AG09309 (cell line): ENCODE results near the gene OBSCN.

Source experiments
- DNase-seq: peaks from one replicate; pipeline ENCODE4 v3.0.0-alpha.2; 2010; ENCODE audit warnings: low read depth
- H3K4me3 ChIP-seq: 2 replicates; pipeline ENCODE4 v1.5.1; 2011; ENCODE audit warnings: mild to moderate bottlenecking, low read depth, low read length, moderate library complexity; ENCODE audit not compliant: control insufficient read depth
- CTCF ChIP-seq: IDR thresholded peaks from 2 replicates; pipeline ENCODE4 v1.5.1; 2011; ENCODE audit warnings: mild to moderate bottlenecking, low read depth, low read length, inconsistent platforms; ENCODE audit not compliant: insufficient read depth, control insufficient read depth; ENCODE audit errors: missing control alignments

The OBSCN gene

GRCh38 chr1:228291906-228292608, 84.2 kb downstream of the OBSCN start:
- DNase-seq, result no peak
- TF ChIP-seq CTCF, result no peak
- no peak overlapping the region for H3K4me3 ChIP-seq

- no peak for TF ChIP-seq CTCF
- no peak for DNase-seq
- no peak overlapping the region for H3K4me3 ChIP-seq
These were observed 84.7 kb downstream of the OBSCN start for GRCh38 chr1:228292609-228292911.

- no peak for TF ChIP-seq CTCF
- no peak overlapping the region for H3K4me3 ChIP-seq
- DNase-seq, result no peak
These were observed 85.5 kb downstream of the OBSCN start for GRCh38 chr1:228293393-228293792.

- no peak overlapping the region for H3K4me3 ChIP-seq
- no peak for DNase-seq
- no peak for TF ChIP-seq CTCF
These were observed 86.1 kb downstream of the OBSCN start for GRCh38 chr1:228293816-228294500.

GRCh38 chr1:228294717-228295116, 86.9 kb downstream of the OBSCN start:
- no peak for TF ChIP-seq CTCF
- H3K4me3 ChIP-seq, result no peak overlapping the region

GRCh38 chr1:228295201-228295600, 87.4 kb downstream of the OBSCN start:
- TF ChIP-seq CTCF, result no peak
- DNase-seq, result no peak
- no peak overlapping the region for H3K4me3 ChIP-seq

More at GRCh38 chr1:228294717-228295116, 86.9 kb downstream of the OBSCN start:
- no peak for DNase-seq
